ENCODE measurements around the gene STAC.

Gene STAC

DNA sequence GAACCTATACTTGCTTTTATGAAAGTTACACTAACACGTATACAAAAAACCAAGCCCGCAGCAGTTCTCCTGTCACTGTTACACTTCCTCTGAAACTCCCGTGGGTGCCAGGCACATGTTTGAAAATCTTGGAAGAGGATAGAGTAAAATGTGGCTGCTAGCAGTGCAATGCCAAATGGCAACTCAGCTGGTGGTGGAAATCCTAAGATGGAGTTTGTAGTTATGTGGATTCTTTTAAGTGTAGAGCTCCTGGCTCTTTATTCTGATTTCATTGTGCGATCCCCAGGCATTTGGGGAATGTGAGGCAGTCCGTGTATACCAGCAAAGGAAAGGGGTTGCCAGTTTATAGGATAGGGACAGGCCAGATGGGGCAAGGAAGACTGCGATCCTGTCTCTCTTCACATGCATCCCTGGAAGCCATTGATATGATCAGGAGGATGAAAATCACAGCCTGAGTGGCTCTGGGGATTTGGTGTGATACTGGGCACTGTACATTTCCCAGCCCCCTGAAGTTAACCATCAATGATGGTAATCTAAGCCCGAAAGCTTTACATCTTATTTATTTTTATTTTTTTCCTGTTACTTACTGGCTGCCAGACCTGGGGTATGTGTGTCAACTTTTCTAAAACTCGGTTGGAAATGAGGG, 1.1 kb downstream of the STAC start:
- peak overlapping the region; percentile 63 for H3K4me3 ChIP-seq (ENCODE audit: low read depth, low read length)
- no peak for DNase-seq (ENCODE audit: low read depth, low spot score)
- TF ChIP-seq, protein P1, sequence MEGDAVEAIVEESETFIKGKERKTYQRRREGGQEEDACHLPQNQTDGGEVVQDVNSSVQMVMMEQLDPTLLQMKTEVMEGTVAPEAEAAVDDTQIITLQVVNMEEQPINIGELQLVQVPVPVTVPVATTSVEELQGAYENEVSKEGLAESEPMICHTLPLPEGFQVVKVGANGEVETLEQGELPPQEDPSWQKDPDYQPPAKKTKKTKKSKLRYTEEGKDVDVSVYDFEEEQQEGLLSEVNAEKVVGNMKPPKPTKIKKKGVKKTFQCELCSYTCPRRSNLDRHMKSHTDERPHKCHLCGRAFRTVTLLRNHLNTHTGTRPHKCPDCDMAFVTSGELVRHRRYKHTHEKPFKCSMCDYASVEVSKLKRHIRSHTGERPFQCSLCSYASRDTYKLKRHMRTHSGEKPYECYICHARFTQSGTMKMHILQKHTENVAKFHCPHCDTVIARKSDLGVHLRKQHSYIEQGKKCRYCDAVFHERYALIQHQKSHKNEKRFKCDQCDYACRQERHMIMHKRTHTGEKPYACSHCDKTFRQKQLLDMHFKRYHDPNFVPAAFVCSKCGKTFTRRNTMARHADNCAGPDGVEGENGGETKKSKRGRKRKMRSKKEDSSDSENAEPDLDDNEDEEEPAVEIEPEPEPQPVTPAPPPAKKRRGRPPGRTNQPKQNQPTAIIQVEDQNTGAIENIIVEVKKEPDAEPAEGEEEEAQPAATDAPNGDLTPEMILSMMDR (IDR thresholded peaks at IDR 0.05; ENCODE audit: insufficient read depth, low read length, missing control alignments), result no peak
- CTCF ChIA-PET, result no interaction called here
- POLR2A ChIA-PET, result no interaction called here

GRCh38 chr3:36393563-36393962, 13.3 kb downstream of the STAC start:
- ChIA-PET CTCF (no interaction called here), POLR2A (no interaction called here)
- DNase-seq (ENCODE audit: low read depth, low spot score), result no peak

DNA sequence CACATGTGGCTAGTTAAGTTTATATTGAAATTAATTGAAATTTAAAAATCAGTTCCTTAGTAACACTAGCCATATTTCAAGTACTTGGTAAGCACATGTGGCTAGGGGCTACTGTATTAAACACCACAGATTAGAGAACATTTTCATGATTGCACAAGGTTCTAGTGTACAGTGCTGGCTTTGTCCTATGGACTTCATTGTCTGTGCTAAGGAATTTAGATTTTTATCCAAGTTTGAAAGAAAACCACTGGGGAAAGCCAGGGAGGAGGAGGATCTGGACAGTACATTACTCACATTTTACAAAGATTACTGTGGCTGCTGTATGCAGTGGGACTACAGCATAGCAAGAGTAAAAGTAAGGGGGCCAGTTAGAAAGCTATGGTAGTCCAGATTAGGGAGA, 13.9 kb downstream of the STAC start:
- DNase-seq (ENCODE audit: low read depth, low spot score), result no peak
- H3K4me3 ChIP-seq (ENCODE audit: low read depth, low read length), result no peak overlapping the region
- ChIA-PET POLR2A (no interaction called here), CTCF (no interaction called here)
- TF ChIP-seq, protein P1 (IDR thresholded peaks at IDR 0.05; ENCODE audit: insufficient read depth, low read length, missing control alignments), result no peak

More at GRCh38 chr3:36393563-36393962, 13.3 kb downstream of the STAC start:
- no peak overlapping the region for H3K4me3 ChIP-seq (ENCODE audit: low read depth, low read length)
- TF ChIP-seq, protein P1 (IDR thresholded peaks at IDR 0.05; ENCODE audit: insufficient read depth, low read length, missing control alignments), result no peak

DNA sequence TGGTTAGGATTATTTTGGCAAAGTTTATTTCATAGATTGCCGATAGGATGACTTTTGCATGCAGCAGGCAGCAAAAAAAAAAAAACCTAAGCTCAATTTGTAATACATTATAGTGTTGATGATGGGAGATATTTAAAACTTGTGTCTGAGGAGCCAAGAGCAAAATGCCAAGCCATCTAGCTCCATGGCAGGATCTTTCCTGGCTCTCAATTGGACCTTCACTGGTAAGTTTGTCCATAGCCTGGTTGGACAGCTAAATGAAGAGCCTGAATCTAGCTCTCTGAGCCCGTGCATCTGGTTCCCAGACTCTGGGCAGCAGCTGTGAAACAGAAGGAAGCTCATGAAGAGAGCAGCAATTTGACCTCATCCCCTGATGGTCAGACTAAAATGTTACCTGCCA, 17.5 kb downstream of the STAC start:
- ChIA-PET CTCF (no interaction called here), POLR2A (no interaction called here)
- TF ChIP-seq, protein P1 (IDR thresholded peaks at IDR 0.05; ENCODE audit: insufficient read depth, low read length, missing control alignments), result no peak
- DNase-seq (ENCODE audit: low read depth, low spot score), result no peak
- no peak overlapping the region for H3K4me3 ChIP-seq (ENCODE audit: low read depth, low read length)

GRCh38 chr3:36399933-36400332, 19.6 kb downstream of the STAC start:
- POLR2A ChIA-PET, result no interaction called here
- CTCF ChIA-PET, result no interaction called here
- TF ChIP-seq, protein P1 (IDR thresholded peaks at IDR 0.05; ENCODE audit: insufficient read depth, low read length, missing control alignments), result no peak
- no peak overlapping the region for H3K4me3 ChIP-seq (ENCODE audit: low read depth, low read length)
- no peak for DNase-seq (ENCODE audit: low read depth, low spot score)

GRCh38 chr3:36401056-36401455, 20.8 kb downstream of the STAC start:
- ChIA-PET CTCF (no interaction called here), POLR2A (no interaction called here)
- TF ChIP-seq, protein P1 (IDR thresholded peaks at IDR 0.05; ENCODE audit: insufficient read depth, low read length, missing control alignments), result no peak
- DNase-seq (ENCODE audit: low read depth, low spot score), result no peak
- no peak overlapping the region for H3K4me3 ChIP-seq (ENCODE audit: low read depth, low read length)
